ENCODE data around the gene LBR. TPM values are rescaled to one million over a fixed set of nuclear protein-coding genes. Genes with fewer than 3 reads are reported as not detected.

The LBR gene
- total RNA-seq, 3 donors from 2014 or later (not counting 1 experiment from before 2014, with no cell fraction given): 161 to 179 (median 178) TPM

- no peaks in the 10 kb centered on the region for H3K36me3 ChIP-seq (ENCODE audit: control insufficient read depth, insufficient read depth, low read length)
- H3K27ac Mint-ChIP-seq: no peak overlapping the region
- no peak overlapping the region for H3K27ac ChIP-seq (ENCODE audit: low read length)
- DNase-seq (no peak), ATAC-seq (no peak)
- H3K4me3 Mint-ChIP-seq: no peak overlapping the region
- H3K4me1 Mint-ChIP-seq: peaks cover 5 to 7% of the 10 kb centered on the region in 2 donors
- no peak for TF ChIP-seq CTCF (IDR thresholded peaks at IDR 0.05)
- no peaks in the 10 kb centered on the region for H3K9me3 ChIP-seq (ENCODE audit: control insufficient read depth, insufficient read depth, low read length)
- no peak overlapping the region for H3K4me3 ChIP-seq (ENCODE audit: low read length)
- H3K4me1 ChIP-seq (ENCODE audit: control insufficient read depth, insufficient read depth, low read length): no peaks in the 10 kb centered on the region
- intact Hi-C loops (cut with micrococcal nuclease): no loop called here
- WGBS (ENCODE audit: insufficient coverage): 65% methylated on average over 6 of the region's 6 CpGs
- H3K9me3 Mint-ChIP-seq: no peaks in the 10 kb centered on the region
- H3K27me3 Mint-ChIP-seq (ENCODE audit: low read depth in 2 of 2): no peaks in the 10 kb centered on the region
- no peaks in the 10 kb centered on the region for H3K27me3 ChIP-seq (ENCODE audit: control insufficient read depth, insufficient read depth, low read length)
- H3K36me3 Mint-ChIP-seq: no peaks in the 10 kb centered on the region
Observed at GRCh38 chr1:225435957-225436392, 8.1 kb upstream of the LBR start.

GRCh38 chr1:225435487-225435886, 7.6 kb upstream of the LBR start:
- Mint-ChIP-seq H3K27ac (no peak overlapping the region), H3K36me3 (no peaks in the 10 kb centered on the region), H3K27me3 (ENCODE audit: low read depth in 2 of 2) (no peaks in the 10 kb centered on the region), H3K4me3 (no peak overlapping the region), H3K9me3 (no peaks in the 10 kb centered on the region), H3K4me1 (peaks cover 5 to 7% of the 10 kb centered on the region in 2 donors)
- intact Hi-C loops (cut with micrococcal nuclease): no loop called here
- H3K9me3 ChIP-seq (ENCODE audit: control insufficient read depth, insufficient read depth, low read length): no peaks in the 10 kb centered on the region
- no peaks in the 10 kb centered on the region for H3K4me1 ChIP-seq (ENCODE audit: control insufficient read depth, insufficient read depth, low read length)
- no peaks in the 10 kb centered on the region for H3K36me3 ChIP-seq (ENCODE audit: control insufficient read depth, insufficient read depth, low read length)
- no peak for DNase-seq
- no peak for ATAC-seq
- WGBS (ENCODE audit: insufficient coverage): 100% methylated on average over 1 of the region's 1 CpG
- no peak for TF ChIP-seq CTCF (IDR thresholded peaks at IDR 0.05)
- H3K27ac ChIP-seq (ENCODE audit: low read length): no peak overlapping the region
- no peaks in the 10 kb centered on the region for H3K27me3 ChIP-seq (ENCODE audit: control insufficient read depth, insufficient read depth, low read length)
- H3K4me3 ChIP-seq (ENCODE audit: low read length): no peak overlapping the region

GRCh38 chr1:225435076-225435475, 7.2 kb upstream of the LBR start:
- no peak overlapping the region for H3K27ac ChIP-seq (ENCODE audit: low read length)
- no peaks in the 10 kb centered on the region for H3K9me3 ChIP-seq (ENCODE audit: control insufficient read depth, insufficient read depth, low read length)
- Mint-ChIP-seq H3K27ac (no peak overlapping the region), H3K4me1 (peaks cover 5 to 7% of the 10 kb centered on the region in 2 donors), H3K27me3 (ENCODE audit: low read depth in 2 of 2) (no peaks in the 10 kb centered on the region), H3K4me3 (no peak overlapping the region), H3K36me3 (no peaks in the 10 kb centered on the region), H3K9me3 (no peaks in the 10 kb centered on the region)
- intact Hi-C loops (cut with micrococcal nuclease): no loop called here
- ATAC-seq (no peak), DNase-seq (no peak)
- no peaks in the 10 kb centered on the region for H3K4me1 ChIP-seq (ENCODE audit: control insufficient read depth, insufficient read depth, low read length)
- WGBS (ENCODE audit: insufficient coverage): no CpG with 5 or more reads among the region's 6 CpGs
- no peak overlapping the region for H3K4me3 ChIP-seq (ENCODE audit: low read length)
- no peaks in the 10 kb centered on the region for H3K36me3 ChIP-seq (ENCODE audit: control insufficient read depth, insufficient read depth, low read length)
- TF ChIP-seq CTCF (IDR thresholded peaks at IDR 0.05): no peak
- H3K27me3 ChIP-seq (ENCODE audit: control insufficient read depth, insufficient read depth, low read length): no peaks in the 10 kb centered on the region

- Mint-ChIP-seq H3K27ac (no peak overlapping the region), H3K36me3 (no peaks in the 10 kb centered on the region), H3K4me3 (no peak overlapping the region), H3K27me3 (ENCODE audit: low read depth in 2 of 2) (no peaks in the 10 kb centered on the region), H3K9me3 (no peaks in the 10 kb centered on the region), H3K4me1 (peaks cover 8 to 11% of the 10 kb centered on the region in 2 donors)
- intact Hi-C loops (cut with micrococcal nuclease): no loop called here
- Histone ChIP-seq H3K4me3 (ENCODE audit: low read length) (no peak overlapping the region), H3K4me1 (ENCODE audit: control insufficient read depth, insufficient read depth, low read length) (no peaks in the 10 kb centered on the region), H3K36me3 (ENCODE audit: control insufficient read depth, insufficient read depth, low read length) (no peaks in the 10 kb centered on the region), H3K27me3 (ENCODE audit: control insufficient read depth, insufficient read depth, low read length) (no peaks in the 10 kb centered on the region), H3K9me3 (ENCODE audit: control insufficient read depth, insufficient read depth, low read length) (no peaks in the 10 kb centered on the region), H3K27ac (ENCODE audit: low read length) (no peak overlapping the region)
- WGBS (ENCODE audit: insufficient coverage): 55% methylated on average over 5 of the region's 5 CpGs
- no peak for TF ChIP-seq CTCF (IDR thresholded peaks at IDR 0.05)
- ATAC-seq: no peak
- DNase-seq: no peak
Observed at GRCh38 chr1:225434046-225434445, 6.2 kb upstream of the LBR start.

All from natural killer cell (primary cell).